A549 (cell line): ENCODE measurements around the gene TEX22.

Experiments
- RARB ChIP-seq: fragments of 250-450 bp; sonication (Bioruptor Pico); IDR thresholded peaks from 2 replicates; pipeline ENCODE4 v1.8.0; 2021; ENCODE audit warnings: mild to moderate bottlenecking, moderate library complexity
- TF ChIP-seq, protein P1 (sequence below): fragments of 200-600 bp; sonication (generic); IDR thresholded peaks from 2 replicates; pipeline ENCODE4 v1.6.1; 2016; ENCODE audit warnings: antibody characterized with exemption, mild to moderate bottlenecking, moderate library complexity

DNA sequence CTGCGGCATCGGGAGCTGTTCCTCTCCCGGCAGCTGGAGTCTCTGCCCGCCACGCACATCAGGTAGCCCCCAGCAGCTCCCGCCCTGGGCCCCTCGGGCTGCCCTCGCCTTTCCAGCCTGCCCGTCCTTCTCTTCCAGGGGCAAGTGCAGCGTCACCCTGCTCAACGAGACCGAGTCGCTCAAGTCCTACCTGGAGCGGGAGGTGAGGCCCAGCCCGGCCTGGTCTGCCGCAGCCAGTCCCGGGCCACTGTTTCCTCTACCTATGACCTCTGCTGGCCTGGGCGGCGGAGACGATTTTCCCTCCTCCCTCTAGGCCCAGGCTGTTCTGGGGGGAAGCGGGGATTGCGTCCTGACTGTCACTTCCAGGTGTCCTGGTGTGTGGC lies 51.8 kb downstream of the TEX22 start:
- TF ChIP-seq, protein P1, sequence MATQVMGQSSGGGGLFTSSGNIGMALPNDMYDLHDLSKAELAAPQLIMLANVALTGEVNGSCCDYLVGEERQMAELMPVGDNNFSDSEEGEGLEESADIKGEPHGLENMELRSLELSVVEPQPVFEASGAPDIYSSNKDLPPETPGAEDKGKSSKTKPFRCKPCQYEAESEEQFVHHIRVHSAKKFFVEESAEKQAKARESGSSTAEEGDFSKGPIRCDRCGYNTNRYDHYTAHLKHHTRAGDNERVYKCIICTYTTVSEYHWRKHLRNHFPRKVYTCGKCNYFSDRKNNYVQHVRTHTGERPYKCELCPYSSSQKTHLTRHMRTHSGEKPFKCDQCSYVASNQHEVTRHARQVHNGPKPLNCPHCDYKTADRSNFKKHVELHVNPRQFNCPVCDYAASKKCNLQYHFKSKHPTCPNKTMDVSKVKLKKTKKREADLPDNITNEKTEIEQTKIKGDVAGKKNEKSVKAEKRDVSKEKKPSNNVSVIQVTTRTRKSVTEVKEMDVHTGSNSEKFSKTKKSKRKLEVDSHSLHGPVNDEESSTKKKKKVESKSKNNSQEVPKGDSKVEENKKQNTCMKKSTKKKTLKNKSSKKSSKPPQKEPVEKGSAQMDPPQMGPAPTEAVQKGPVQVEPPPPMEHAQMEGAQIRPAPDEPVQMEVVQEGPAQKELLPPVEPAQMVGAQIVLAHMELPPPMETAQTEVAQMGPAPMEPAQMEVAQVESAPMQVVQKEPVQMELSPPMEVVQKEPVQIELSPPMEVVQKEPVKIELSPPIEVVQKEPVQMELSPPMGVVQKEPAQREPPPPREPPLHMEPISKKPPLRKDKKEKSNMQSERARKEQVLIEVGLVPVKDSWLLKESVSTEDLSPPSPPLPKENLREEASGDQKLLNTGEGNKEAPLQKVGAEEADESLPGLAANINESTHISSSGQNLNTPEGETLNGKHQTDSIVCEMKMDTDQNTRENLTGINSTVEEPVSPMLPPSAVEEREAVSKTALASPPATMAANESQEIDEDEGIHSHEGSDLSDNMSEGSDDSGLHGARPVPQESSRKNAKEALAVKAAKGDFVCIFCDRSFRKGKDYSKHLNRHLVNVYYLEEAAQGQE, result no peak
- no peak for TF ChIP-seq RARB (CRISPR knock-in tag)
